WTC11 (cell line): ENCODE results near the gene ZNF681.

Experiments used
- CDX4 ChIP-seq: fragments of 250-450 bp; sonication (Bioruptor Pico); IDR thresholded peaks from 2 replicates; pipeline ENCODE4 v1.9.0; 2021; ENCODE audit warnings: moderate library complexity, mild to moderate bottlenecking, inconsistent platforms, borderline replicate concordance
- CTCF ChIP-seq: fragments of 200-600 bp; IDR thresholded peaks from 2 replicates; pipeline ENCODE4 v1.8.0; 2022; ENCODE audit warnings: antibody characterized with exemption
- E2F4 ChIP-seq: sonication (generic); formaldehyde crosslinking; IDR thresholded peaks from 2 replicates; pipeline ENCODE4 v1.8.1; 2022; ENCODE audit warnings: low read depth, mild to moderate bottlenecking, moderate library complexity, missing genetic modification reagents, borderline replicate concordance
- ESRRA ChIP-seq: sonication (generic); formaldehyde crosslinking; IDR thresholded peaks from 2 replicates; pipeline ENCODE4 v1.8.1; 2022; ENCODE audit warnings: mild to moderate bottlenecking, missing genetic modification reagents, borderline replicate concordance
- FOXJ3 ChIP-seq: sonication (generic); formaldehyde crosslinking; IDR thresholded peaks from 2 replicates; pipeline ENCODE4 v1.9.0; 2021; ENCODE audit warnings: missing genetic modification reagents, mild to moderate bottlenecking, borderline replicate concordance
- SMAD3 ChIP-seq: sonication (generic); formaldehyde crosslinking; IDR thresholded peaks from 2 replicates; pipeline ENCODE4 v1.8.0; 2022; ENCODE audit warnings: missing genetic modification reagents, mild to moderate bottlenecking, borderline replicate concordance
- TCF7 ChIP-seq: sonication (generic); formaldehyde crosslinking; IDR thresholded peaks from 2 replicates; pipeline ENCODE4 v1.8.0; 2022; ENCODE audit warnings: mild to moderate bottlenecking, low read depth, missing genetic modification reagents, moderate library complexity
- USF1 ChIP-seq: sonication (generic); formaldehyde crosslinking; IDR thresholded peaks from 2 replicates; pipeline ENCODE4 v1.8.0; 2022; ENCODE audit warnings: mild to moderate bottlenecking, missing genetic modification reagents
- ZNF317 ChIP-seq: sonication (generic); formaldehyde crosslinking; IDR thresholded peaks from 2 replicates; pipeline ENCODE4 v1.8.1; 2023; ENCODE audit warnings: low read depth, mild to moderate bottlenecking, moderate library complexity, missing genetic modification reagents, borderline replicate concordance

GRCh38 chr19:23766951-23767350 lies 8.3 kb upstream of the ZNF681 start:
- TF ChIP-seq USF1 (no peak), CTCF (no peak), ESRRA (CRISPR knock-in tag) (no peak), ZNF317 (CRISPR knock-in tag) (no peak), E2F4 (CRISPR knock-in tag) (no peak), TCF7 (no peak), FOXJ3 (CRISPR knock-in tag) (no peak), SMAD3 (CRISPR knock-in tag) (no peak), CDX4 (CRISPR knock-in tag) (no peak)
